HepG2 (cell line): ENCODE measurements around the gene LRIG1. TPM values are rescaled to one million over a fixed set of nuclear protein-coding genes. Genes with fewer than 3 reads are reported as not detected.

Experiments
- ATAC-seq: fragments of 200-7000 bp; cut with Tn5 transposase; 3 replicates; pipeline ENCODE4 v1.9.1; 2020; ENCODE audit warnings: mild to moderate bottlenecking, moderate library complexity
- BruUV-seq: library from RNA; stranded (reverse); fragments of 400-500 nt; replicated peaks from 2 replicates; lab custom pipeline; 2021; lab: Mats Ljungman, UMichigan
- CTCF ChIA-PET: fragments of 300-600 bp; formaldehyde crosslinking; extraction: SDS; loops from one replicate; lab custom pipeline; 2021; ENCODE audit warnings: low total read pairs, inconsistent platforms, low intra/inter-chr PET ratio; lab: Yijun Ruan, JAX
- POLR2A ChIA-PET: fragments of 350-600 bp; sonication (Branson Sonifier 250); formaldehyde crosslinking; loops from one replicate; lab custom pipeline; 2020; ENCODE audit warnings: antibody characterized with exemption, inconsistent platforms; lab: Yijun Ruan, JAX
- DNase-seq: peaks from one replicate; pipeline ENCODE4 v3.0.0-alpha.2; 2015; ENCODE audit warnings: low spot score
- FAIRE-seq: peaks from 3 replicates; lab custom pipeline; 2011; peaks lifted over from hg19 to GRCh38; lab: Jason Lieb, UNC
- H2AFZ ChIP-seq: one replicate; pipeline ENCODE4 v1.6.1; 2011; ENCODE audit warnings: low read length, inconsistent platforms
- H3K27ac ChIP-seq: fragments of 300-600 bp; 3 replicates; pipeline ENCODE4 v1.8.0; 2011; ENCODE audit warnings: mixed run types, mild to moderate bottlenecking, mixed read lengths, low read length, inconsistent platforms; ENCODE audit not compliant: insufficient read depth; ENCODE audit errors: extremely low read length
- H3K27me3 ChIP-seq, 2 experiments: fragments of 200-600 bp in 1 of 2; 2 replicates in 1 of 2; 3 replicates in 1 of 2; pipeline versions ENCODE4 v1.6.0 to v1.8.0; 2011; ENCODE audit warnings: low read length in 2 of 2, mild to moderate bottlenecking in 2 of 2, moderate library complexity in 2 of 2, inconsistent platforms in 1 of 2; ENCODE audit not compliant: insufficient read depth in 2 of 2, control insufficient read depth in 1 of 2
- H3K36me3 ChIP-seq, 2 experiments: fragments of 200-600 bp in 1 of 2; replicated peaks in 1 of 2; 2 replicates in 1 of 2; 3 replicates in 1 of 2; pipeline versions ENCODE4 v1.5.1 to v1.8.0; 2011; ENCODE audit warnings: low read length in 2 of 2, inconsistent platforms in 1 of 2; ENCODE audit not compliant: insufficient read depth in 2 of 2, control insufficient read depth in 1 of 2
- H3K4me1 ChIP-seq: 2 replicates; pipeline ENCODE4 v1.5.1; 2012; ENCODE audit warnings: low read length, inconsistent platforms; ENCODE audit not compliant: insufficient read depth
- H3K4me2 ChIP-seq: 2 replicates; pipeline ENCODE4 v1.6.0; 2011; ENCODE audit warnings: low read depth, low read length, inconsistent platforms
- H3K4me3 ChIP-seq, 3 experiments: fragments of 200-600 bp in 1 of 3; sonication (generic), shearing (Covaris generic) in 1 of 3; replicated peaks in 1 of 3; 2 replicates each; pipeline ENCODE4 v1.5.1; 2011 to 2016; ENCODE audit warnings: low read length in 3 of 3, inconsistent platforms in 2 of 3, low read depth in 2 of 3, mild to moderate bottlenecking in 2 of 3, control low read depth in 1 of 3, mixed read lengths in 1 of 3; ENCODE audit not compliant: insufficient read depth in 1 of 3
- H3K79me2 ChIP-seq: one replicate; pipeline ENCODE4 v1.6.1; 2011; ENCODE audit warnings: low read length, inconsistent platforms; ENCODE audit not compliant: insufficient read depth
- H3K9ac ChIP-seq: 2 replicates; pipeline ENCODE4 v1.6.0; 2011; ENCODE audit warnings: mild to moderate bottlenecking, low read depth, low read length, inconsistent platforms; ENCODE audit not compliant: insufficient read depth
- H3K9me3 ChIP-seq: 2 replicates; pipeline ENCODE4 v1.5.1; 2012; ENCODE audit warnings: mild to moderate bottlenecking, low read length
- H4K20me1 ChIP-seq: 2 replicates; pipeline ENCODE4 v1.6.0; 2011; ENCODE audit warnings: inconsistent platforms, mild to moderate bottlenecking, low read length, moderate library complexity; ENCODE audit not compliant: insufficient read depth
- EP300 ChIP-seq, 3 experiments: sonication (generic) in 1 of 3; formaldehyde crosslinking in 1 of 3; IDR thresholded peaks; 2 replicates each; pipeline versions ENCODE4 v1.5.1 to v1.6.1; 2011 to 2020; ENCODE audit warnings: low read depth in 2 of 3, low read length in 2 of 3, borderline replicate concordance in 1 of 3, improper control_type of control experiment in 1 of 3, mild to moderate bottlenecking in 1 of 3, missing genetic modification reagents in 1 of 3, moderate library complexity in 1 of 3
- ERF ChIP-seq: IDR thresholded peaks from 2 replicates; pipeline ENCODE4 v1.6.1; 2018; ENCODE audit warnings: missing biosample characterization, missing genetic modification reagents
- GATAD2A ChIP-seq: IDR thresholded peaks from 2 replicates; pipeline ENCODE4 v1.6.1; 2016
- GLI4 ChIP-seq: sonication (generic); formaldehyde crosslinking; IDR thresholded peaks from 2 replicates; pipeline ENCODE4 v1.5.1; 2020; ENCODE audit warnings: missing genetic modification reagents, mild to moderate bottlenecking, moderate library complexity, borderline replicate concordance
- GTF2F1 ChIP-seq: fragments of 150-350 bp; IDR thresholded peaks from 2 replicates; pipeline ENCODE4 v1.6.1; 2014; ENCODE audit warnings: low read length
- IKZF1 ChIP-seq: fragments of 450-650 bp; IDR thresholded peaks from 2 replicates; pipeline ENCODE4 v1.7.1; 2016
- LCORL ChIP-seq, 2 experiments: fragments of 450-650 bp in 1 of 2; sonication (generic) in 1 of 2; formaldehyde crosslinking in 1 of 2; IDR thresholded peaks; 2 replicates each; pipeline versions ENCODE4 v1.5.0 to v1.6.1; 2017 to 2020; ENCODE audit warnings: antibody characterized with exemption in 1 of 2, missing genetic modification reagents in 1 of 2
- MAZ ChIP-seq, 2 experiments: sonication (generic) in 1 of 2; formaldehyde crosslinking in 1 of 2; IDR thresholded peaks; 2 replicates each; pipeline versions ENCODE4 v1.5.0 to v1.6.1; 2012 to 2020; ENCODE audit warnings: low read depth in 2 of 2, mild to moderate bottlenecking in 2 of 2, borderline replicate concordance in 1 of 2, improper control_type of control experiment in 1 of 2, low read length in 1 of 2, missing genetic modification reagents in 1 of 2, moderate library complexity in 1 of 2
- MIER2 ChIP-seq: IDR thresholded peaks from 2 replicates; pipeline ENCODE4 v1.6.1; 2016; ENCODE audit warnings: missing biosample characterization, missing genetic modification reagents
- SPEN ChIP-seq: sonication (generic); formaldehyde crosslinking; IDR thresholded peaks from 2 replicates; pipeline ENCODE4 v1.5.1; 2020; ENCODE audit warnings: low read depth, mild to moderate bottlenecking, missing genetic modification reagents
- TGIF2 ChIP-seq: IDR thresholded peaks from 2 replicates; pipeline ENCODE4 v1.6.1; 2016; ENCODE audit warnings: control low read depth, missing compliant biosample characterization
- ZNF382 ChIP-seq: sonication (generic); formaldehyde crosslinking; IDR thresholded peaks from 2 replicates; pipeline ENCODE4 v1.5.0; 2020; ENCODE audit warnings: missing genetic modification reagents, mild to moderate bottlenecking, borderline replicate concordance
- ZNF501 ChIP-seq: sonication (generic); formaldehyde crosslinking; IDR thresholded peaks from 2 replicates; pipeline ENCODE4 v1.5.1; 2020; ENCODE audit warnings: mild to moderate bottlenecking, moderate library complexity, missing genetic modification reagents
- ZNF768 ChIP-seq: sonication (generic); formaldehyde crosslinking; IDR thresholded peaks from 2 replicates; pipeline ENCODE4 v1.4.0; 2020; ENCODE audit warnings: missing genetic modification reagents
- ZNF792 ChIP-seq: IDR thresholded peaks from 2 replicates; pipeline ENCODE4 v1.6.1; 2016
- WGBS: methylation state at CpG from one replicate; pipeline ENCODE4 v1.1.6; 2017; ENCODE audit warnings: low lambda C conversion rate; 5-methylcytosine and 5-hydroxymethylcytosine counted together
- in situ Hi-C: cut with HindIII; loops from 2 replicates; pipeline ENCODE4 v1.10.0; 2017; ENCODE audit warnings: low pct_unique_long_range_greater_than_20kb; ENCODE audit not compliant: extremely low pct_ligation_motif_present
- intact Hi-C: fragments of 100-400 bp; cut with micrococcal nuclease; formaldehyde crosslinking; loops from one replicate; pipeline ENCODE4 v1.10.0; 2022; ENCODE audit not compliant: unreplicated experiment
- polyA plus RNA-seq, 8 experiments: library from polyadenylated mRNA; depleted of rRNA in 3 of 8; stranded (reverse) in 7 of 8; unstranded in 1 of 8; fragments of >200 nt; fragmentation: Illumina TruSeq in 4 of 8; extraction: Trizol in 4 of 8; gene quantifications; 2 replicates each; pipeline versions ENCODE4 v1.2.1 to v1.2.3, GENCODE V29; 2011 to 2016; ENCODE audit warnings: low read depth in 4 of 8, missing spikeins in 1 of 8, mixed read lengths in 1 of 8; ENCODE audit not compliant: insufficient read depth in 1 of 8
- total RNA-seq, 5 experiments: library from RNA; depleted of rRNA; stranded (reverse); fragments of >200 nt; fragmentation: Illumina TruSeq; extraction: Trizol; gene quantifications; 2 replicates each; pipeline ENCODE4 v1.2.3, GENCODE V29; 2016; ENCODE audit warnings: low read depth in 1 of 5
- TF ChIP-seq, protein P1 (sequence below): sonication (generic); formaldehyde crosslinking; IDR thresholded peaks from 2 replicates; pipeline ENCODE4 v1.5.0; 2020; ENCODE audit warnings: mild to moderate bottlenecking, missing genetic modification reagents, borderline replicate concordance
- TF ChIP-seq, protein P2 (sequence below): sonication (generic); formaldehyde crosslinking; conservative IDR thresholded peaks from 2 replicates; pipeline ENCODE4 v1.8.0; 2022; ENCODE audit warnings: low read depth, missing genetic modification reagents
- TF ChIP-seq, protein P3 (sequence below): sonication (generic); formaldehyde crosslinking; IDR thresholded peaks from 2 replicates; pipeline ENCODE4 v1.5.0; 2020; ENCODE audit warnings: mild to moderate bottlenecking, missing genetic modification reagents, moderate library complexity

LRIG1 gene
- total and polyA plus RNA-seq, 2 of the 13 experiments (the other 11 are each of a cell fraction or from before 2014, with no cell fraction given), result 17.8 to 24.8 TPM

DNA sequence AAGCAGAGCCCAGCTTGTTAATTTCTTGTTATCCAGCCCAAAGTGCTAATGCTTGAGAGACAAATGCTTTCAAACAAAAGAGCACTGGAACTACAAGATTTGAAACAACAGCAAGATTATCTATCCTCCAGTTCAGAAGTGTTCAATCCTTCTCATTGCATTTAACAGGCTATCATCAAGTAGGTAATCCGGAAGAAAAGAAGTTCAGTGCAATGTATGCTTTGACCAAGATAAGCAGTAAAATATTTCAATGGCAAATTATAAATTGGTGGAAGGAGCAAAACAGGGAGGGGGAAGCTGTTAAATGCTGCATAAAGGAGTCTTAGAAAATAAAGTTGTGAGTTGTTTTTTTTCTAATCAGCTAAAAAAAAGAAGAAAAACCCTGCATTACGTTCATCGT, 8.8 kb downstream of the LRIG1 start:
- Histone ChIP-seq H3K4me2 (no peak overlapping the region), H3K36me3 (no peaks in the 10 kb centered on the region), H3K4me3 (no peak overlapping the region), H3K9ac (no peak overlapping the region), H3K27ac (no peak overlapping the region), H3K79me2 (peaks cover 95% of the 10 kb centered on the region), H3K9me3 (no peaks in the 10 kb centered on the region), H2AFZ (no peak overlapping the region), H3K4me1 (peaks cover 90% of the 10 kb centered on the region), H3K27me3 (no peaks in the 10 kb centered on the region), H4K20me1 (peaks cover 3% of the 10 kb centered on the region; the same call in 1 of the 2 replicates)
- intact Hi-C loops (no loop called here), in situ Hi-C loops (no loop called here)
- ChIA-PET CTCF (no interaction called here), POLR2A (interaction anchor here (1.2 to 5.5 kb wide), 3 partner anchors 10 to 29 kb away, joined by 4 to 26 read pairs (median 5); no protein-coding TSS in a partner anchor)
- DNase-seq, result no peak
- FAIRE-seq, result no peak
- BruUV-seq, result no TSS peak
- TF ChIP-seq ZNF382 (no peak), ZNF792 (CRISPR knock-in tag) (no peak), GTF2F1 (no peak), ERF (no peak), ZNF501 (CRISPR knock-in tag) (no peak), SPEN (no peak), MIER2 (no peak), MAZ (IDR thresholded peaks at IDR 0.05; ENCODE audit: borderline replicate concordance, low read depth, low read length) (no peak), MAZ (CRISPR knock-in tag; IDR thresholded peaks at IDR 0.05; ENCODE audit: low read depth) (no peak), ZNF768 (no peak), GLI4 (CRISPR knock-in tag) (no peak), GATAD2A (CRISPR knock-in tag) (no peak), TGIF2 (CRISPR knock-in tag) (no peak), EP300 (IDR thresholded peaks at IDR 0.05; ENCODE audit: low read depth in 2 of 2, low read length in 2 of 2) (no peak), EP300 (CRISPR knock-in tag; IDR thresholded peaks at IDR 0.05; ENCODE audit: borderline replicate concordance) (no peak), IKZF1 (no peak), LCORL (IDR thresholded peaks at IDR 0.05) (no peak), LCORL (CRISPR knock-in tag; IDR thresholded peaks at IDR 0.05) (no peak)
- TF ChIP-seq, protein P1, sequence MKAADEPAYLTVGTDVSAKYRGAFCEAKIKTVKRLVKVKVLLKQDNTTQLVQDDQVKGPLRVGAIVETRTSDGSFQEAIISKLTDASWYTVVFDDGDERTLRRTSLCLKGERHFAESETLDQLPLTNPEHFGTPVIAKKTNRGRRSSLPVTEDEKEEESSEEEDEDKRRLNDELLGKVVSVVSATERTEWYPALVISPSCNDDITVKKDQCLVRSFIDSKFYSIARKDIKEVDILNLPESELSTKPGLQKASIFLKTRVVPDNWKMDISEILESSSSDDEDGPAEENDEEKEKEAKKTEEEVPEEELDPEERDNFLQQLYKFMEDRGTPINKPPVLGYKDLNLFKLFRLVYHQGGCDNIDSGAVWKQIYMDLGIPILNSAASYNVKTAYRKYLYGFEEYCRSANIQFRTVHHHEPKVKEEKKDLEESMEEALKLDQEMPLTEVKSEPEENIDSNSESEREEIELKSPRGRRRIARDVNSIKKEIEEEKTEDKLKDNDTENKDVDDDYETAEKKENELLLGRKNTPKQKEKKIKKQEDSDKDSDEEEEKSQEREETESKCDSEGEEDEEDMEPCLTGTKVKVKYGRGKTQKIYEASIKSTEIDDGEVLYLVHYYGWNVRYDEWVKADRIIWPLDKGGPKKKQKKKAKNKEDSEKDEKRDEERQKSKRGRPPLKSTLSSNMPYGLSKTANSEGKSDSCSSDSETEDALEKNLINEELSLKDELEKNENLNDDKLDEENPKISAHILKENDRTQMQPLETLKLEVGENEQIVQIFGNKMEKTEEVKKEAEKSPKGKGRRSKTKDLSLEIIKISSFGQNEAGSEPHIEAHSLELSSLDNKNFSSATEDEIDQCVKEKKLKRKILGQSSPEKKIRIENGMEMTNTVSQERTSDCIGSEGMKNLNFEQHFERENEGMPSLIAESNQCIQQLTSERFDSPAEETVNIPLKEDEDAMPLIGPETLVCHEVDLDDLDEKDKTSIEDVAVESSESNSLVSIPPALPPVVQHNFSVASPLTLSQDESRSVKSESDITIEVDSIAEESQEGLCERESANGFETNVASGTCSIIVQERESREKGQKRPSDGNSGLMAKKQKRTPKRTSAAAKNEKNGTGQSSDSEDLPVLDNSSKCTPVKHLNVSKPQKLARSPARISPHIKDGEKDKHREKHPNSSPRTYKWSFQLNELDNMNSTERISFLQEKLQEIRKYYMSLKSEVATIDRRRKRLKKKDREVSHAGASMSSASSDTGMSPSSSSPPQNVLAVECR, result no peak
- TF ChIP-seq, protein P2, sequence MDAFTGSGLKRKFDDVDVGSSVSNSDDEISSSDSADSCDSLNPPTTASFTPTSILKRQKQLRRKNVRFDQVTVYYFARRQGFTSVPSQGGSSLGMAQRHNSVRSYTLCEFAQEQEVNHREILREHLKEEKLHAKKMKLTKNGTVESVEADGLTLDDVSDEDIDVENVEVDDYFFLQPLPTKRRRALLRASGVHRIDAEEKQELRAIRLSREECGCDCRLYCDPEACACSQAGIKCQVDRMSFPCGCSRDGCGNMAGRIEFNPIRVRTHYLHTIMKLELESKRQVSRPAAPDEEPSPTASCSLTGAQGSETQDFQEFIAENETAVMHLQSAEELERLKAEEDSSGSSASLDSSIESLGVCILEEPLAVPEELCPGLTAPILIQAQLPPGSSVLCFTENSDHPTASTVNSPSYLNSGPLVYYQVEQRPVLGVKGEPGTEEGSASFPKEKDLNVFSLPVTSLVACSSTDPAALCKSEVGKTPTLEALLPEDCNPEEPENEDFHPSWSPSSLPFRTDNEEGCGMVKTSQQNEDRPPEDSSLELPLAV (CRISPR knock-in tag), result no peak
- TF ChIP-seq, protein P3, sequence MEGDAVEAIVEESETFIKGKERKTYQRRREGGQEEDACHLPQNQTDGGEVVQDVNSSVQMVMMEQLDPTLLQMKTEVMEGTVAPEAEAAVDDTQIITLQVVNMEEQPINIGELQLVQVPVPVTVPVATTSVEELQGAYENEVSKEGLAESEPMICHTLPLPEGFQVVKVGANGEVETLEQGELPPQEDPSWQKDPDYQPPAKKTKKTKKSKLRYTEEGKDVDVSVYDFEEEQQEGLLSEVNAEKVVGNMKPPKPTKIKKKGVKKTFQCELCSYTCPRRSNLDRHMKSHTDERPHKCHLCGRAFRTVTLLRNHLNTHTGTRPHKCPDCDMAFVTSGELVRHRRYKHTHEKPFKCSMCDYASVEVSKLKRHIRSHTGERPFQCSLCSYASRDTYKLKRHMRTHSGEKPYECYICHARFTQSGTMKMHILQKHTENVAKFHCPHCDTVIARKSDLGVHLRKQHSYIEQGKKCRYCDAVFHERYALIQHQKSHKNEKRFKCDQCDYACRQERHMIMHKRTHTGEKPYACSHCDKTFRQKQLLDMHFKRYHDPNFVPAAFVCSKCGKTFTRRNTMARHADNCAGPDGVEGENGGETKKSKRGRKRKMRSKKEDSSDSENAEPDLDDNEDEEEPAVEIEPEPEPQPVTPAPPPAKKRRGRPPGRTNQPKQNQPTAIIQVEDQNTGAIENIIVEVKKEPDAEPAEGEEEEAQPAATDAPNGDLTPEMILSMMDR (CRISPR knock-in tag), result no peak
- ATAC-seq, result no peak
- 90% methylated on average over 3 of the region's 3 CpGs for WGBS
